ENCODE results near the gene CASTOR1.
"Not testable (repeated sequence)": the region's sequence is repeated elsewhere in the genome, so short reads cannot be mapped to it uniquely, and the experiment has no call there.

The CASTOR1 gene

DNA sequence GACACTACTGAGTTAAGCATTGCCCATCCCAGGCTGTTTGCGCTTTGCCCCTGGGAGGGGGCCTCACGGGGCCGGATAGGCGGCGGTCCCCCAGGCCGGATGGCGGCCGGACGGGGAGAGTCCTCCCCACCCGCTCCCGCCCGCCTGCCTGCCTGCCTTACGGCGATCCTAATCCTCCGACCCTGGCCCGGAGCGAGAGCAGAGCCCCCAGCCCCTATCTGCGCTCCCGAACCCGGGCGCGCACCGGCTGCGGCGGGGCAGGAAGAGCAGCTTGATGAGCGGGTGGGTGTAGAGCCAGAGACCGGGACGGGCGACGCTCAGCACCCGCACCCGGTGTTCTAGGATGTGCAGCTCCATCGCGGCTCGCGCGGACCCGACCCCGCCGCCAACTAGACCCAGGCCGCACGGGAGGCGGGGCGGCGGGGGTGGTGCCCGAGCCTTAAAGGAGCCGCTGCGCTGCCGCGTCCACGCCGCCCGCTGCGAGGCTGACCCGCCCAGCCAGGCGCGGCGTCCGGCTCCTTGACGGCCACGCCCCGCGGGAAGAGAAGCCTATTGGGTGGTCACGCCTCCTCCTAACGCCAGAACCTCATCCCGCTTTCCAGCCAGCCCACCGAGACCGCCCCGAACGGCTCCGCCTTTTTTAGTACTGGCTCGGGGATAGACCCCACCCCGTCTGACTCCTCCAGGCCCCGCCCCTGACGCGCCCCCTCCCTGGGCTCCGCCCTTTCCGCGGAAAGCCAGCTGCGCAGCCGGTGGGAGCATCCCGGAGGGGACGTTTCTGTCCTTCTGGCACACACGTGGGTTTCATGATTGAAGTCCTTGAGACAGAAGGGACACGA is at the start of gene CASTOR1:
Gene CASTOR1 (minus strand): TSS at position 365 of the 839 bp plus-strand sequence. CDS start 8 bp downstream, at position 357.
- peak; percentile 90 to 92 for DNase-seq (ENCODE audit: low read depth in 2 of 2)

DNA sequence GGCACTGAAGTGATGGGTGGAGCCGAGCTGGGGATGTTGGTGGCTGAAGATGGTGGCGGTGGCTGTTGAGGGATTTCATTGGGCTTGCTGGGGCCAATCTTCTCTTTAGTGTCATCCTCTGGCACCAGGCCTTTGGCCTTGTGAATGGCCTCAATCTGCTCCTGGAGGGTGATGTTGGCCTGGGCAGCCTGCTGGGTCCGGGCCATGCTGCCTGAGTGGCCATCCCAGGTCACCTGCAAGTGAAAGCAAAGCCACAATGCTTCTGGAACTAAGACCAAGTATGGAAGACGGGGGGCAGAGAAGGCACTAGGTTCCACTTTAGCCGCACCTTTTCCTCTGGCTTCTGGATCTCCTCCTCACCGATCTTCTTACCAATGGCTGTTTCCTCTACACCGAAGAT is 49.5 kb upstream of the CASTOR1 start:
- no peak for DNase-seq (ENCODE audit: low read depth in 2 of 2)

DNA sequence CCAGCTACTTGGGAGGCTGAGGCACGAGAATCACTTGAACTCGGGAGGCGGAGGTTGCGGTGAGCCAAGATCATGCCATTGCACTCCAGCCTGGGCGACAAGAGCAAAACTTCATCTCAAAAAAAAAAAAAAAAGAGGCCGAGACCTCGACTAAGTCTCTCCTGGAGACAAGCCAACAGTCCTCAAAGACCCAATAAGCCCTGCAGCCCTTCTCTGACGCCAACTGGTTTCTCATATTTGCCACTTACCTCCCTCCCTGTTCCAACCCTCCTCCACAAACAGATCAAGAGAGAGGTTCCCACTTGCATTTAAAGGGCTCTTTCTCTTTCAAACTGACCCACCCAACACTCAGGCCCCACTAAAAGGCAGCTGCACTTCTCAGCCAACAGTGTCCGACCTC is 49.0 kb upstream of the CASTOR1 start:
- DNase-seq (ENCODE audit: low read depth in 2 of 2), result not testable (repeated sequence)

DNA sequence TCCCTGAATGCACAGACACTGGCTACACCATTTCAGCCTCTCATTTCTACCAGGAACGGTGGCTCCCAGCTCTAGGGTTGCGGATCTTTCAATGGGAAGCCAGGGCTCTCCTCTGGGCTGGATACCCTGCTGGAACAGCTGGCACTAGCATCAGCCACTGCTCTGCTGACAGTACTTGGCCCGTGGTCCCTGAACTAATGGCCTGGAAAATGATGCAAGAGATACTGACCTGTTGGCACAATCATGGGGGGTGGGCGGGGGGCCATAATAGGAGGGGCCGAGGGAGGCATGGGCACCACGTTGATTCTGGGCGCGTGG is 48.1 kb upstream of the CASTOR1 start:
- DNase-seq (ENCODE audit: low read depth in 2 of 2), result no peak

DNA sequence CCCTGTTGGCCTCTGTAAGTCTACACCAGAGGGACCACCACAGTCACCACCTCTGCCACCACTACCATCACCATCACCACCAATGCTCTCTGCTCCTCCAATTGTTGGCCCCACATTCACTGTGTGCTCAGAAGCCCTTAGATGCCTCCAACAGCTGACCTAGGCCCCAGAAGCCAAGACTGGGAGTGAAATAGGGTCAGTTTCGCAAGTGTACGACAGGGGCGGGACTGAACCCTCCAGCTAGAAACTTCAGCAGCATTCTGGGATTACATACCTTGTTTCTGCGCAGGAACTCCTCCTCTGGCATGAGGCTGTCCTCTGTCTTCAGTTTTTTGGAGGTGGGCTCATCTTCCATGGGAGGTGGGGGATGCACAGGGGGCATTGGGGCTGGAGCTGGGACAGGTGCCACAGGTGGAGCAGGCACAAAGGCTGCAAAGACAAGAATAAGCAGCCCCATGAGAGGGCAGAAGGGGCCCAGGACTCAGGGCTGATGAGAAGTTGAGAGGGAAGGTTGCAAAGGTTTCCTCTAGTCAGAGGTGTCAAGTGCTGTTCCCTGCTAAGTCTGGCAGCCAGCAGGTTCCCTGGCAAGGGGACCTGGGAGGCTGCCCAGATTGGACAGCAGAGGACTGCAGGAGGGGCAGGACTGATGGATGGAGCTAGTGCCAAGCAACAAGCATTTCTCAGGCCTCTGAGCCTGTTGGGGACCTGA is 47.6 kb upstream of the CASTOR1 start:
- DNase-seq (ENCODE audit: low read depth in 2 of 2), result no peak

DNA sequence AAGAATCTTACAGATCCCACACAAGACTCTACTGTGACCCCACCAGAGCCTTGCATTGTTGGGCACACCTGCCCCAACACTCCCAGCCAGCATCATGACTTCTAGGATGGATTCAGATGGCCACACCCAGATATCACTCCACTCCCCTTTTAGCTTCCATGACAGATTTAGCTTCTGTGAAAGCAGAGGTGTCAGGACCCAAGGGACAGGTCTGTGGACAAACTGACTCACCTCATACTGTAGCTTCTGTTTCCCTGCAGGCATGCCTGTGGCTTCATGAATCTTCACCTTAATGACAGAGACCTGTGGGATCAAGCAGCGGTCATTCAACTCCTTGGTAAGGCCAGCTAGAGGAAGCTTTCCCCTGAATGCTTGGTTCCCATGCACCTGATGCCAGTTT is 45.9 kb upstream of the CASTOR1 start:
- DNase-seq (ENCODE audit: low read depth in 2 of 2), result no peak

DNA sequence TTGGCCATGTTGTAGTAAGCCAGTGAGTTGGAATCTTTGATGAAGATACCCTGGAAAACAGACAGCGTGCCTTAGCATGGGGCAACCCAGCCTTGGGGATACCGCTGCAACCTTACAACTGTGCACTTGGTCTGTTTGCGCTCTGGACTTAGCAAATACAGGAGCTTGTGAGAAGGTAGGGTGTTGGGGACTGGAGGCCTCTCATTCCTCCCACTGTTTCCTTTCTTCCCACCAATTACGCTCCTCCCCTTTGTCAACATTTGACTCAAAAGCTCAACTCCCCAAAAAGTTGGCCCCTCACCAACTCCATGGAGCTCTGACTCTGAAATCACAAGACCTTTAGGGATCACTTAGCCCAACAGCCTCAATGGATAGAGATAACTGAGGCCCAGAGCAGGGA is 45.3 kb upstream of the CASTOR1 start:
- DNase-seq (ENCODE audit: low read depth in 2 of 2), result no peak

DNA sequence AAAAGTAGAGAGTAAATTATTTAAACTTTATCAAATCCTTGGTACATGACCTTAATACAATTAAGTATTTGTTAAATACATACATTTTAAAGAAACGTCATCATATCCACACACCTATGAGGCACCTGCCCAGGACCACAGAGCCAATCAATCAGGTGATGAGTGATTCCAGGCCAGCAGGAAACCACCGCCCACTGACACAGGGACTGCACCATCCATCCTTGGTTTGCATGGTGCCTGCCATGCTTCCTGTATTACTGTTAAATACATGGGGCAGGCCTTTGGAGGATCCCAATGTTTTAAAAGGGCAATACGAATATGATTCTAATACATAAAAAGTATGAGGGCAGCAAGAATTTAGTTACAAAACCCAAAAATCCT is 44.4 kb upstream of the CASTOR1 start:
- no peak for DNase-seq (ENCODE audit: low read depth in 2 of 2)

DNA sequence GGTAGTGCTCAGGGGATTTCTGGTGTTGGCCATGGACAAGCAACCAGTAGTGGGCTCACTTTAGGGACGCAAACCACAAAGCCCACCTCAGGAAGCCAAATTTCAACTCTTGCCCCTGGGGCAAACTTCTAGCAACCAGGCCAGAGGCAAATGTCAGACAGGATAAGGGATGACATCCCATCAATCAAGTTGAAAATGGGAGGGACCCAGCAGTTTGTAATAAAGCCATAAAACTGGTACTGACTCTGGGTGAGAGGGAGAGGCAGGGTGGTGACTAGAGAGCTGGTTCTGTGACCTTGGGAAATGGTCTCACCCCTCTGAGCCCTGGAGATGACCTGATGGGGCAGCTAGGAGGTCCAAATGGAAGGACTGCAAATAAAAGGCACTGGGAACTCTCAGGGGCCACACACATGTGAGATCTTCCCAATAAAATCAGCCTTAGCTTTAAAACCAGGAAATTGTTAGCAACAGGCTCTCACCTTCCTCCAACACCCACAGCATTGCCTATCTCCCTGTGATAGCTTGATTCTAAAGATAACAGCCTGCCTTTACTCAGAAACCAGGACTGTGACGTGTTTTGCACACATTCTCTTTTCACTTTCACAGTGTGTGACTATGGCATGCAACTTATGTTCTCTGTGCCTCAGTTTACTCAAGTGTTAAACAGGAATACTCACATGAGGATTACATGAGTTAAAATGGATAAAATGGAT is 43.8 kb upstream of the CASTOR1 start:
- DNase-seq (ENCODE audit: low read depth in 2 of 2), result no peak

DNA sequence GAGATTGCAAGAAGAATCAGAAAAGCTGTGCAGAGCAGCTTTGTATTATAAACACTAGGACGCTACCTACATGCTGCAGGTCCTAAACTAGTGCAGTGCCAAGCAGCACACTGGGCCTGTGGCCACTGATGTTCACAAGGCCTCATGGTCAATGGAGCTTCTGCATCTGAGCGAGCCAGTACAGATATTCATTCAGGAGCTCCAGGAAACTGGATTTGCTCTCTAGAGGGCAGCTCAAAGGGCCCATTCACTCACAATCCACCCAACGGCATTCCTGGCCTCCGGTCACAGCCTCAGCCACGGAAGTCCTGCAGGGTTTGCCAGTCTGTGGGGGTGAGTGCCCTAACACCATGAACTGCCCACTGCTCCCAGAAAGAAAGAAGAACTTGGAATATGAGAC is 43.2 kb upstream of the CASTOR1 start:
- no peak for DNase-seq (ENCODE audit: low read depth in 2 of 2)

DNA sequence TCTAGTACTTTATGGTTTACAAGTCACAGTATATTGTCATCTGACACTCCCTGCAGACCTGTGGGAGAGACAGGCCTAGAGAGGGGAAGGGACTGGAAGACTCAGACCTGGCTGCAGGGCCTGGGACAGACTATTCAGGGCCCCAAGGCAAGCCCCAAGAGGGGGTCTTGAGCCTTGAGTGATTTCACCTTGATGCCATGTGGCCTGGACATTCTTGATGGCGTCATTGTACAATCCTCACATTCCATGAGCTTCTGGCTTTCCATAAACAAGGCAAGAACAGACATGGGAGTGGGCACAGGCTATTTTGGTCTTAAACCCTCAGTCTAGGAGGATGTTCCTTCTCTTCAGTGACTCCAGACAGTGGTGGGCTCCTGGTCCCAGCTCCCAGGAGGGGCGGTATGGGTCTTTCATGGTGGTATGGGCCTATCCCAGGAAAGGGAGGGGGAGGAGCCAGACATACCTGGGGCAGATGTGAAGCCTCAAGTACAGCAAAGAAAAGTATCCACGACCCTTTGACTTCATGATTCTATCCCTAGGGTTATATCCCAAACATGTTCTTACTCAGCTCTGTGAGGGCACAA is 39.3 kb upstream of the CASTOR1 start:
- no peak for DNase-seq (ENCODE audit: low read depth in 2 of 2)

DNA sequence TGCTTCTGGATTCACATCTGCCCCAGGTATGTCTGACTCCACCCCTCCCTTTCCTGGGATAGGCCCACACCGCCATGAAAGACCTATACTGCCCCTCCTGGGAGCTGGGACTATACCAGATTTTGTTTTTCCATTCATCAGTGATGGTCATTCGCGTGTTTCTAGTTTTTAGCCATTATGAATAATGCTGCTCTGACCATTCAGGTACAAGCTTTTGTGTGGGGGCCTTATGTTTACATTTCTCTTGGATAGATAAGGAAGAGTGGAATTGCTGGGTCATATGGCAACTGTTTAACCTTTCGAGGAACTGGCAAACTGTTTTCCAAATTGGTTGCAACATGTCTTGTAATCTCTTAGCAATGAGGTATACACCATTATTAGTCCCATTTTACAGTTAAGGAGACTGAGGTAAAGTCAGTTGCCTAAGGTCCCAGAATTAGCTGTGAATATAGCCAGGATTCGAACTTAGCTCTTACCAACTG is 38.6 kb upstream of the CASTOR1 start:
- no peak for DNase-seq (ENCODE audit: low read depth in 2 of 2)

DNA sequence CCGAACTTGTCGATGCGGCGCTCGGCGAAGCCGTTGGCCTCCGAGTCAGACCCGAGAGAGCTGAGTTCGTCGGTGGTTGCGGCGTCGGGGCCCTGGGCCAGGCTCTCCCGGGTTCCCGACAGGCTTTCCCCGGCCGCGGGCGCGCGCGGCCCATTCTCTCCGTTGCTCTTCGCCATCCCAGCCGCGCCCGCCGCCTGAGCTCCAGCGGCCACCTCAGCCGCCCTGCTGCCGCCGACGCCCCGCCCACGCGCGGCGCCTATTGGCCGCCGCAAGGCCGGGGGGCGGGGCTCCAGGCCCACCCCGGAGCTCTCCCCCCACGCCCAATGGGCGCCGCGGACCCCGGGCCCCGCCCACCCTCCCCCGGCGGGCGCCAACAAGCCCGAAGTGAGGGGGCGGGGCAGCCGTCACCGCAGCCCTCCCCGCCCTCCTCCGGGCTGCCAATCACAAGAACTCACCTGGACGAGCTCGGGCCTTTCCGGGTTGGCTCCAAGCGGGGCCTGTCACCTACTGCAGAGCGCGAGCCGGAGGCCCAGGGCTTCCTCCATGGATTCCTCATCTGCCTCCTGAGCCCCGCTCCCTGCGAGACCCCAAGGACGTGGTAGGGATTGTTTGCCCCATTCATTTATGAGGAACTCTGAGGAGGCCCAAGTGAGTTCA is 37.5 kb upstream of the CASTOR1 start, which contains the start of gene TBC1D10A:
Gene TBC1D10A (minus strand): TSS at position 236 of the 657 bp plus-strand sequence. CDS start 60 bp downstream, at position 176.
- peak; percentile 60 to 67 for DNase-seq (ENCODE audit: low read depth in 2 of 2)

DNA sequence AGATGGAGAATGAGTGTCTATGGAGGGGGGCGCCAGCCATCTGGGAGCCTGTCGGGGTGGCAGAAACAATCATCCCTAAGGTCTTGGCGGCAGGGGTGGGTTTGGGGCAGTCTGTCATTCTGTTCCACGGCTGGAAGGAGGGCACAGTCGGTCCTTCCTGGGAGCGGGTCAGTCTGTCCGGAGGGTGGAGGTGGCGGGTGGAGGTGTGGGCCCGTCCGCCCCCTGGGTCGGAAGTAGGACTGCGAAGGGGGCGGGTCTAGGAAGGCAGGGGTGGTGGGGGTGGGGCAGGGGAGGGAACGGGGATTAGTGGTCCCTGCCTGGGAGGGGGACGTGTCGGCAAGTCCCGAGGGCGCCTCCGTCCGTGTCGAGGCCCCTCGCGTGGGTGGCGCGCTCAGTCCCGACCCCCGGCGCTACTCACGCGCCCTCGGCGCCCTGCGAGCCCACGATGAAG is 37.0 kb upstream of the CASTOR1 start:
- DNase-seq (ENCODE audit: low read depth in 2 of 2), result no peak

DNA sequence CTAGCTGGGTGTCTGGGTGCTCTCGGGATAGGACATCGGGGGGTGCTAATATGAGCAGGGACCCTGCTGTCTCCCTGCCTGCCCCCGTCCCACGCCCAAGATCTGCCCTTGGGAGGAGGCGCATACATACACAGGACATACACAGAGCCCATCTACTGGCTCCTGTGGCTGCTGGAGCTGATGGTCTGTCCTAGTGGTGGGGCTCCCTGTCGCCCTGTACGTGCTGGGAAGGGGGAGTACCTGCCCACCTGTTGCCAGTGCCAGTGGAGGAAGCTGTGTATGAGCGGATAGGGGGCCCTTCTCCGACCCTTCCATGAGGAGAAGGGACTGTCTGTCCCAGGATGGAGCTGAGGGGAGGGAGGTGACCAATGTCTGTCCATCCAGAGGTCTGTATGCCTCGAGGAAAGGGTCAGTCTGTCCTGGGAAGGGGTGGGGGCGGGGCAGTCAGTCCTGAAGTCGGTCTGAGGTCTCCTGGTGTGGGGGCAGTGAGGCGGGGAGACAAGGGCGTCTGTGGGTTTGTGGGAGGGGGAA is 36.5 kb upstream of the CASTOR1 start:
- no peak for DNase-seq (ENCODE audit: low read depth in 2 of 2)

DNA sequence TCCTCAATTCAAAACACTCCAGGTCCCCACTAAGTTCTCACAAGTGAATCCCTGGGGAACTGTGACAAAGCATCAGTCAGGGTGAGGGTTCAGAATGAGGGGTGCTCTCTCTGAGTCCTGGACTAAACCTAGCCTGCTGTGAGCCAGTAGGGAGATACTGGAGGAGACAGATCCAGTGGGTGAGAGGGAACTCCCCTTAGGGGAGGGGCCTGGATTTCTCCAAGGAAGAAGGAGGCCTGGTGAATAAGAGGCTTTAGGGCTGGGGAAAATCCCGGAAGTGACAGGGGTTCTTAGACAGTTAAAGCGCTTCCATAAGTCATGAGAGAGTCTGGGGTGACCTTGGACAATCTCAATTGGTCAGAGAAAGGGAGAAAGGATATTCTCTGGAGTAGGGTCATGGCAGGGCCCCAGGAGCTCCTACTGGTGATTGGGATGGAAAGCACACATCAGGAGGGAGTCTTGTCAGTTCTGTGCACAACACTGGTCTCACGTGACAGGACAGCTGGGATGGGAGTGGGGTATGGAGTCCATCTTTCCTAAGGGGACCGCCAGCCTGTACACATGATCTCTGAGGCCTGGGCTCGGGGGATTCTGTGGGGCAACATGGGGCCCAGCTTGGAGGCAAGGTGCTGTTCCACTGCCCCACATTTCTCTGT is 35.9 kb upstream of the CASTOR1 start:
- no peak for DNase-seq (ENCODE audit: low read depth in 2 of 2)

DNA sequence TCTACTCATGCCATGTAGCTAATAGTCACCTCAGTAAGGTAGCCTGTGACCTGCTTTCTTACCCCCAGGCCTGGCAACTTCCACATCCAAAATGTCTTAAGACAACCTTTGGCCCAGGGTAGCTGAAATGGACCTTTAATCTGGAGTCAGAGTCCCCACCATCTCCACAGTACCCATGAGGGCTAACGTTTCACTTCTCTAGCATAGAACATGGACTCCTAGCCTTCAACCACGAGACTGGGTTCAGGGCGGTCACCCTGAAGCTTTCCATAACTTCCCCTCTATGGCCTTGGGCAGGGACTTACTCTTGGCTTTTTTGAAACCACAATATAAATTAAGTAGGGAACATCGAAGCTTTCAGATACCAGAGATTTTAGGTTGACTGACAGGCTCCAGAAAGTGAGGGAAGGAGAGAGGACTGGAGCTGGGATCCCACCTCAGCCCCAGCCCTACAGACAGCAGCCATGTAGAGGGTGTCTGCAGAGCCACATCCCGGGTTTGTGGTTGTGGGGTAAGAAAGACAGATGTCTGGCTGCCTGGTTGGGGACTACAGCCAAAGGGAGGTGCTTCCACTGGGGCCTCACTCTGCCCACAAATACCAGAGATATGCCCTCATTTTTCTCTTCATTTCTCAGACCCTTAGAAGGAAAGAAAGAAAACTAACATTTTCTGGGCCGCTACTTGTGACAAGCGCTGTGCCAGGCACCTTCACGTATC is 34.9 kb upstream of the CASTOR1 start:
- no peak for DNase-seq (ENCODE audit: low read depth in 2 of 2)

DNA sequence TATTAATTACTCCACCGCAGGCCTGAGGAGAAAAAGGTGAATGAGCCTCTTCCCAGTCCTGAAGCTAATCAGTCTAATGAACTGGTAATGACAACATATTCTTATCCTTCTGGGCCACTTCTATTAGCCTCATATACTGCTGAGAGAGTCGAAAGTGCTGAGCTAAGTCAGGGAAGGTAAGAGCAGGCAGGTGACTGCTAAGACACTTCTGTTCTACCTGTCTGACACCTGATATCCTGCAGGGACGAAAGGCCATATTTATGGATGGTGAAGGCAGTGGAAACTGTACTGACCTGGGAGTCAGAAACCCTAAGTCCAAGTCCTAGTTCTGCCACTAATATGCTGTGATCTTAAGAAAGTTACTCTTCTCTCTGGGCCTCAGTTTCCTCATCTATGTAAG is 33.9 kb upstream of the CASTOR1 start:
- no peak for DNase-seq (ENCODE audit: low read depth in 2 of 2)

DNA sequence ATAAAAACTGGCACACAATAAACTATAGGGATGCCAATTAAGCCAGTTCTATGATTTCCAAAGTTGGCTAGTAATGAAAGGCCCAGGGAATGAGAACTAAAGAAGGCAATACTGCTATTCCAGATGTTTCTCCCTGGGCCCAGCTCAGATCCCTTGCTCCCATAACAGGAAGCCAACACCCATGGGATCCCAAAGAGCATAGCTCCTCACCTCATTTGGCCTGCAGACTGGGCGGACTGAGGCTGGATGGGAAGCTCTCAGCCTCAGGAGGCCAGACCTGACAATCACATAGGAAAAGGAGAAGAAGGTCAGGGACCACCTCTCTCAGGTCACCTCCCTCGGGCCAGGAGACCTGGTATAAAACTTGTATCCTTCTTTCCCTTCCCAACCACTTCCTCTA is 32.2 kb upstream of the CASTOR1 start:
- no peak for DNase-seq (ENCODE audit: low read depth in 2 of 2)

DNA sequence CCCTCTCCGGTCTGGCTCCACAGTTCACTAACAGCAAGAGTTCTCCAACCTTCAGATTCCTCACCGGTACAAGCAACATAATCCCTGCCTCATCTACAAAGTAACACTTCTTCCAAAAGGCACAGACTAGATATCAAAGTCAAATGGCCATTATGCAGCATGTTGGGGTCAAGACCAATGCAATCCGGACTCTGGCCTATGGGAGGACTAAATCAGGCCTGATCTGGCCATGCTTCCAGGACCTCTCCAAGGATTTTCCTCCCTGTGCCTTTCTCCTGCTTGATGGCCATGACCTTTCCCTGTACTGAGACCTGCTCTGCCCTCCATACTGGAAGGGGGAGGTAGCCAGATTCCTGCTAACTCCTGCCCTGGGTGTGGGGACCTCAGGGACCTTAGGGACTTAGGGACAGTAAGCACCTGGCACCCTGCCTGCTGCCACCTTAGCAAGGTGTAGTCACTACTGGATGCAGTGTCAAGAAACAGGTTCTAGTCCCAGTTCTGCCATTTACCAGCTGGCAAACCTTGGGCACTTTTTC is 30.8 kb upstream of the CASTOR1 start:
- DNase-seq (ENCODE audit: low read depth in 2 of 2), result no peak
